Stimulated activated CD8-positive, alpha-beta memory T cell treated with anti-CD3 and anti-CD28 coated beads, Interleukin-4, amount 100 ng/mL, for 4 hours (primary cell): ENCODE results near the gene LIN9.
A peak's percentile ranks its signal among the peaks of the same experiment; 100 is the strongest.
"Not testable (repeated sequence)": the region's sequence is repeated elsewhere in the genome, so short reads cannot be mapped to it uniquely, and the experiment has no call there.

Experiments
- DNase-seq, 2 donors: peaks; one replicate each; pipeline ENCODE4 v3.0.0-alpha.2; 2020; ENCODE audit warnings: low read depth in 2 of 2, low spot score in 1 of 2

LIN9 gene

GRCh38 chr1:226216056-226216455 is 92.9 kb downstream of the LIN9 start:
- DNase-seq: no peak

GRCh38 chr1:226215239-226215638 is 93.7 kb downstream of the LIN9 start:
- no peak for DNase-seq

GRCh38 chr1:226212545-226212944 is 96.4 kb downstream of the LIN9 start:
- DNase-seq: no peak

DNA sequence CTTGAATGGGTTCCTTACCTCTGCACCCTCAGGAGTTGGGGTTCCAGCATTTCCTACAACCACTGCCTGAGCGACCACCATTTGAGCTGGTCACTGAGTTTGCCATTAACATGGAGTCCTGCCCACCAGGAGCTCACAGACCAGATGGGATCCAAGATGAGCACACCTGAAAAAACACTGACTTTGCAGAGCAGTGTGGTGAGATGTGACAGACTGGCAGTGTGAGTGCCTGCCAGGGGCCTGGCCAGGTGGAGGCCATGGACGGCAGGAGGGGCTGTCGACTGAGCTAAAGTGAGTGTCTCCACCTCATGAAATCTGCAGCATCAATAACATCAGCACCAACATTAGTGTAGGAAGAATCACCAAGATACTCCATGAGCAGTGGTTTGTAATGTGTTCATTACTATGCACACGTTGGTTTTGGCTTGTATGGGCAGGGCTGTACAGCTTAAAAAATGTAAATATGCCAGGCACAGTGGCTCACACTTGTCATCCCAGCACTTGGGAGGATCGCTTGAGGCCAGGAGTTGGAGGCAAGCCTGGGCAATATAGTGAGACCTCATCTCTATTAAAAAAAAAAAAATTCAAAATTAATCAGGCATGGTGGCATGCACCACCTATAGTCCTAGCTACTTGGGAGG is 97.7 kb downstream of the LIN9 start:
- DNase-seq: no peak

DNA sequence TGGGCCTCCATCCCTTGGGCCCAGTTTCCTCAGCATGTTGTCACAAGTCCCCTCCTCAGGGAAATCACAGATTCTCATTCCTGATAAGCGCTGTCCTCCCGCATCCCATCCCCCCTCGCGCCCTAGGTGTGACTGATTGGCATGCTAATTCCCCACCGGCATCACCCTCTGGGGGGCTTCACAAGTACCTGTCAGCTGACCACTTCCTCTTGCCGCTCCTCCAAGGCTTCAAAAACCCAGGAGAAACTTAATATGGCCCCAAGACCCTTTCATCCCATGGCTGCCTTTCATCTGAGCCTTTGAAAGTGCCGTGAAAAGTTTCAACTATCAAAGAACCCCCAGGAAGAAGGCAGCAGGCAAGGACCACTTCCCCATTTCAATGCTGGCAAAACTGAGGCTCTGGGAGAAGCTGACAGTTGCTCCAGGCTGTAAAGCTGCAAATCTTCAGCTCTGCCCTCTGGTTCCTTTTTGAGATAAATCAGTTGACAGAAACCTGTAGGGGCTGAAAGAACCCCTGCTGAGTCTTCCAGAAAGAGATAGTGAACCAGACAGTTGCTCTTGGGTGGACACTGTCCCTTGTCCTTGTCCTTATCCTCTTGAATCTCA is 98.3 kb downstream of the LIN9 start:
- DNase-seq: no peak

- no peak for DNase-seq
Measured at GRCh38 chr1:226209307-226210059, 99.5 kb downstream of the LIN9 start.

GRCh38 chr1:226207048-226207447 is 101.9 kb downstream of the LIN9 start:
- DNase-seq: no peak

DNA sequence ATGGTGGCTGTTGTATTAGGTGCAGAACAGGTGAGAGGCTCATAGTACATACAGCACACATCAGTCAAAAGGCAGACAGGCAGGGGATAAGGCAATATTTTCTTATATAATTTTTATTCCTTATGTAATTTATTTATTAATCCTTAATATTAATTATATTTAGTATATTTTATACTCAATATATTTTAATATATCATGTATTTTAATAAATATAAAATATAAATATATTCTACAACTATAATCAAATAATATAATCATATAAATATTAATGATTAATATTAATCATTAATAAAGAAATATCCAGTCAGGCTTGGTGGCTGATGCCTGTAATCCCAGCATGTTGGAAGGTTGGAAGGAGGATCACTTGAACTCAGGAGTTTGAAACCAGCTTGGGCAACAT is 104.8 kb downstream of the LIN9 start:
- no peak for DNase-seq

DNA sequence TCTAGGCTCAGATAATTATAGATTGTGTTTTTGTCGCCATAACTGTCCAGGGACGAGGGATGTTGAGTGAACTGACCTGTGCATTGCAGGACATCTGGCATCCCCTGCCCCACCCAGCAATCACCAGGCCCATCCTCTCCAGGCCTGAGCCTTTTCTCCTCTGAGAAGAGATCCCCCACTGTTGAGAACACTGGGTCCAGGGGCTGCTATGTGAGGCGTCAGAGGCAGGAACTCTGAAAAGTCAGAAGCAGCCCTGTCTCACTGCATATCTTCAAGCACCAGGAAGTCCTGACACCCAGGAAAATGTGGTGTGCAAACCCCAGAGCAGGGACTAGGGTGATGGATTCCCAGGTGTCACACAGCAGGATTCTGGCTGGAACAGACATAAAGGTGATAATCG is 105.3 kb downstream of the LIN9 start:
- DNase-seq: no peak

GRCh38 chr1:226203240-226203639 is 105.7 kb downstream of the LIN9 start:
- no peak for DNase-seq

GRCh38 chr1:226202666-226203065 is 106.3 kb downstream of the LIN9 start:
- not testable (repeated sequence) for DNase-seq

DNA sequence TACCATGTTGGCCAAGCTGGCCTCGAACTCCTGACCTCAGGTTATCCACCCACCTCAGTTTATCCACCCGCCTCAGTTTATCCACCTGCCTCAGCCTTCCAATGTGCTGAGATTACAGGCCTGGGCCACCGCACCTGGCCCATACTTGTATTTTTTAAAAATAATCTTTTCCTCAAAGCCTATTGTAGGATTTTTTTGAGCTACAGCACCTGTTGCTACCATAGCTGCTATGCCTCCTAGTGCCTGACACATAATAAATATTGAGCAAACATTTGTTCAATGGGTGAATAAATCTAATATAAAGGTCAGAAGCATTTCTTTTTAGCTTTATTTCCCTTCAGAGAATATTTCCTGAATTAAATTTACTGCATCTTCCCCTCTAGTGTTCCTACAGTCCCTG is 106.7 kb downstream of the LIN9 start:
- DNase-seq: no peak

DNA sequence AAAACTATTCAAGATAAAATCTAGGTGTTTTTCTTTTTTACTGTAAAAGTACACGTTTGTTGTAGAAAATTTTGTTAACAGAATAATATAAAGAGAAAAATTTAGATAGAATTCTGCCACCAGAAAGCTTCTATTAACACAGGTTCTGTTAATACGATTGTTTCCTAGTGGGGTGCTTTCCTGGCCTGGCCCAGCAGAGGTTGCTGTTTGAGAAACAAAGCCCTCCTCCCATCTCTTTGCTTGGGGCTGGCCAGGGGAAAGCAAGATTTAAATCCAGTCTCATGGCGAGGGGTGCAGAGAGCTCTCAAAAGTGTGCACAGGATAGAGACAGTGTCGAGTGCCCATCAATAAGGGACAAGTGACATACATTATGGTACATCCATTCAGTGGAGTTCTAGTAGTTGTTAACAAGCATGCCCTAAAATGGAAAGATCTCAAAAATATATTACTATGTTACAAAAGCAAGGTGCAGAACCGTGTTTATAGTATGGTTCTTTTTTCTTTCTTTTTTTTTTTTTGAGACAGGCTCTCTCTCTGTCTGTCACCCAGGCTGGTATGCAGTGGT is 107.9 kb downstream of the LIN9 start:
- DNase-seq: no peak

DNA sequence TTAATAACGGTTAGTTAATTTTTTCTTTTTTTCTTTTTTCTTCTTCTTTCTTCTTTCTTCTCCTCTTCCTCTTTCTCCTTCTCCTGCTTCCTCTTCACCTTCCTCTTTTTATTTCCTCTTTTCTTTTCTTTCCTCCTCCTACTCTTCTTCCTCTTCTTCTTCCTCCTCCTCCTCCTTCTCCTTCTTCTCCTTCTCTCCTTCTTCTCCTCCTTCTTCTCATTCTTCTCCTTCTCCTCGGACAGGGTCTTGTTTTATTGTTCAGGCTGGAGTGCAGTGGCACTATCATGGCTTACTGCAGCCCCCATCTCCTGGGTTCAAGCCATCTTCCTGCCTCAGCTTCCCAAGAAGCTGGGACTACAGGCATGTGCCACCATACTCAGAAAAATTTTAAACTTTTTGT is 109.0 kb downstream of the LIN9 start:
- DNase-seq: no peak

- no peak for DNase-seq
Measured at GRCh38 chr1:226195144-226195543, 113.8 kb downstream of the LIN9 start.

GRCh38 chr1:226187380-226187779 is 121.6 kb downstream of the LIN9 start:
- DNase-seq: no peak

GRCh38 chr1:226187019-226187322 is 122.0 kb downstream of the LIN9 start:
- DNase-seq: no peak

DNA sequence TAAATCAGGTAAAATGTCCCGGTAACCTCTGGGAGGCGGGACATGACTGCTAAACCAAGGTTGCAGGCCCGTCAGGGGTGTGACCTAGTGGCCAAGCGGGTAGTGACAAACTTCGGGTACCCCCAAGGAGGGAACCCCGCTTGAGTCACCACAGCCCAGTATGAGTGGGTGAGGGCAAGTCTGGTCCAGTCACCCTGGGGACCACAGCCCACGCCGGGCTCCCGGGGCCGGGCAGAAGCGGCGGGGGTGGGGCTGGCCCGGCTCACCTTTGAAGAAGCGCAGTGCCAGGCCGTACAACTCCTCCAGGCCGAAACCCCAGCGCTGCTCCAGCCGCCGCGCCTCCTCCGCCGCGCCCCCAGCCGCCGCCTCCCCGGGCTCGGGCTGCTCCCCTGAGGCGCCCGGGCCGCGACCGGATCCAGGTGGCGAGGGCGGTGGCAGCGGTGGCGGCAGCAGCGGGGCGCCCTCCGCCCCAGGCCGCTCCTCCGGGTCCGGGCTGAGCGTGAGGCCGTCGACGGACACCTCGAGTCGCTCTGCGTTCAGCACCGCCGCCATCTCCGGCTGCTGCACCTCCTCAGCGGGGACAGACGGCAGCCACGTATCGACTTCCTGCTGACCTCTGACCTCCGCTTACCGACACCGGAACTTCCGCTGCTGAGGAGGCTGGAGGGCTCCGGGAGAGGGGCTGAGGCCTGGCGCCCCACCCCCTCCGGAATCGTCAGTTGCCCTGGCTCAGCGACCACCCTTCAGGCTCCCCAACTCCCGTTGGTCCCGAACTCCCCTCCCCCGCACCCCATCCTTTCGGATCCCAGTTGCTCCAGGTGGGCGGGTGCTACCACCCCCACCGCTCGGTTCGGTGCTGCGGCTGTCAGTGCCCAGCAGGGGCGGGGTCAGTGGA is 122.6 kb downstream of the LIN9 start, which contains the start of gene ACBD3:
ACBD3 (minus strand) TSS at position 618 of the 895 bp plus-strand sequence; CDS start at position 552, 66 bp downstream.
- peak; percentile 67 to 70 for DNase-seq

DNA sequence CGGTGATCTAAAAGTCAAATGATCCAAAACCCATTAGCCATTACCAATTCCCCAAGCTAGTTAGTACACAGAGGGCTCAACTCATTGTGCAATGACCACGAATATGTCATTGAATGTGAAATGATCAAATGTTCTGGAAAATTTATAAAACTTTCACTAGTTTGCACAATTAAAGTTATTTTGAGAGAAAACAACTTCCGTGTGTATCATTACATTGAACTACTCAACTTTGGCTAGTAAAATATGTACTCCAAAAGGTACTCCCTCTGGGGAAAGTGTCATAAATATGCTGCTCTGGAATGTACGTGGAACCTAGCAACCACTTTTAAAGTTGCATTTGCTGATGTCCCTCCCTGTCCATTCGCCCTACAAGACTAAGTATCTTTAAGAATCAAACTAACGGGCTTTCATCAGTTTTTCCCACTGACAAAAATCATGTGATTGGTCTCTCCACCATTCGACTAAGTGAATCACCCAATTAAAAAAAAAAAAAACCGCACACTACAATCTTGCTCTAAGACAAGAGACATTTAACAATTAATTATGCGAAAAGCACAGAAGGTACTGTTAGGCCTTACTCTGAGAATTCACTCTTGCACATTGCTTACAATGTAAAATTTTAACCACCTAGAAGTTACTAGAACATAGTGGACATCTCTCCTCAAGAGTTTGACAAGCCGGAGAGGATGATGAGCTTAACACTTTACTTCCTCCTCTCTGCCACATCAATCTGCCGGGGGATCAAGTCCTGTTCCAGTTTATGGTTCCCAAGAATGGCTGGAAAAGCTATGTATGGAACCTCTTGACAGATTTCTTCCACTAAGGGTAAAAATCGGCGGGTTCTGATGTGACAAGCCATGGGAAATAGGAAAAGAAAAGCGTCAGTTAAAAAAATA is 123.6 kb downstream of the LIN9 start:
- DNase-seq: no peak
